Measurements from ENCODE around the gene MBTPS1. TPM values are rescaled to one million over a fixed set of nuclear protein-coding genes. Genes with fewer than 3 reads are reported as not detected.

Gene MBTPS1
- total RNA-seq, 4 donors from 2014 or later: 70.0 to 116 (median 86.5) TPM

- DNase-seq (ENCODE audit: low spot score in 2 of 2): no peak
- no peaks in the 10 kb centered on the region for H3K27me3 ChIP-seq
- no peak overlapping the region for H3K4me3 ChIP-seq
- WGBS: 81% methylated on average over 6 of the region's 6 CpGs
- peak overlapping the region; percentile 55 for H3K27ac ChIP-seq
- peaks cover 15% of the 10 kb centered on the region for H3K4me1 ChIP-seq
- no peaks in the 10 kb centered on the region for H3K9me3 ChIP-seq
- no peak for TF ChIP-seq POLR2AphosphoS5 (IDR thresholded peaks at IDR 0.05)
- TF ChIP-seq EP300 (IDR thresholded peaks at IDR 0.05): no peak
- TF ChIP-seq, protein P1, sequence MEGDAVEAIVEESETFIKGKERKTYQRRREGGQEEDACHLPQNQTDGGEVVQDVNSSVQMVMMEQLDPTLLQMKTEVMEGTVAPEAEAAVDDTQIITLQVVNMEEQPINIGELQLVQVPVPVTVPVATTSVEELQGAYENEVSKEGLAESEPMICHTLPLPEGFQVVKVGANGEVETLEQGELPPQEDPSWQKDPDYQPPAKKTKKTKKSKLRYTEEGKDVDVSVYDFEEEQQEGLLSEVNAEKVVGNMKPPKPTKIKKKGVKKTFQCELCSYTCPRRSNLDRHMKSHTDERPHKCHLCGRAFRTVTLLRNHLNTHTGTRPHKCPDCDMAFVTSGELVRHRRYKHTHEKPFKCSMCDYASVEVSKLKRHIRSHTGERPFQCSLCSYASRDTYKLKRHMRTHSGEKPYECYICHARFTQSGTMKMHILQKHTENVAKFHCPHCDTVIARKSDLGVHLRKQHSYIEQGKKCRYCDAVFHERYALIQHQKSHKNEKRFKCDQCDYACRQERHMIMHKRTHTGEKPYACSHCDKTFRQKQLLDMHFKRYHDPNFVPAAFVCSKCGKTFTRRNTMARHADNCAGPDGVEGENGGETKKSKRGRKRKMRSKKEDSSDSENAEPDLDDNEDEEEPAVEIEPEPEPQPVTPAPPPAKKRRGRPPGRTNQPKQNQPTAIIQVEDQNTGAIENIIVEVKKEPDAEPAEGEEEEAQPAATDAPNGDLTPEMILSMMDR (IDR thresholded peaks at IDR 0.05): no peak
- TF ChIP-seq POLR2A (IDR thresholded peaks at IDR 0.05): no peak
- no peaks in the 10 kb centered on the region for H3K36me3 ChIP-seq
Observed at GRCh38 chr16:84139628-84140258, 23.0 kb upstream of the MBTPS1 start.

DNA sequence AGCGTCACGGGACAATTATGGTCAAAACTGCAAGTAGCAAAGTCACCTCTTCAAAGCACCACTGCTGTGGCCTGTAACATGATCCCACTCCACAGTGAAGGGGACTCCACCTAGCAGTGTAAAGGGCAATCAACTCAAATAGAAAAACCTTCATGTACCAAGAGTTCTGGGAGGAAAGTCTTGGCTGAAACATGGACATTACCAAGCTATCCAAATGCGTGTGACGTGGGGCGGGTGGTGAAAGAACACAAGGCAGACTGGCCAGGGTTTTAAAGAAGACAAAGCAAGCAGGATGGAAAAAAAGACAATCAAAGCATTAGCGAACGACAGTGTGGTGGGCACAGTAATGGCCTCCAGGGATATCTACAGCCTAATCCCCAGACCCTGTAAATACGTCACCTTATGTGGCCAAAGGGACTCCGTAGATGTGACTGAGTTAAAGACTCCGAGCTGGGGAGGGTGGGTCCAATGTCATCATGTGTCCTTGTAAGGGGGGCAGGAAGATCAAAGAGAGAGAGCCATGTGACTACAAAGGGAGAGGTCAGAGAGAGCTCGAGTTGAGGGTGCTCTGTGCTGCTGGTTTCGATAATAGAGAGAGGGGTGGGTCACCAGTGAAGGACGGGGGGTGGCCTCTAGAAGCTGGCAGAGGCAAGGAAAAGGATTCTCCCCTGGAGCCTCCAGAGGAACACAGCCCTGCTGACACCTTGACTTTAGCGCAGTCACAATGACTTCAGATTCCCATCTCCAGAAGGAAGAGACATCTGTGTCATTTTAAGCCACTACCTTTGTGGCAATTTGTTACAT is 22.3 kb upstream of the MBTPS1 start:
- Histone ChIP-seq H3K36me3 (no peaks in the 10 kb centered on the region), H3K4me3 (no peak overlapping the region), H3K9me3 (no peaks in the 10 kb centered on the region), H3K27ac (peak overlapping the region; percentile 55), H3K4me1 (peaks cover 11% of the 10 kb centered on the region), H3K27me3 (no peaks in the 10 kb centered on the region)
- DNase-seq (ENCODE audit: low spot score in 2 of 2): no peak
- 67% methylated on average over 14 of the region's 14 CpGs for whole genome bisulfite sequencing
- TF ChIP-seq EP300 (IDR thresholded peaks at IDR 0.05) (no peak), POLR2AphosphoS5 (IDR thresholded peaks at IDR 0.05) (no peak), POLR2A (IDR thresholded peaks at IDR 0.05) (no peak)
- TF ChIP-seq, protein P1 (IDR thresholded peaks at IDR 0.05): no peak

DNA sequence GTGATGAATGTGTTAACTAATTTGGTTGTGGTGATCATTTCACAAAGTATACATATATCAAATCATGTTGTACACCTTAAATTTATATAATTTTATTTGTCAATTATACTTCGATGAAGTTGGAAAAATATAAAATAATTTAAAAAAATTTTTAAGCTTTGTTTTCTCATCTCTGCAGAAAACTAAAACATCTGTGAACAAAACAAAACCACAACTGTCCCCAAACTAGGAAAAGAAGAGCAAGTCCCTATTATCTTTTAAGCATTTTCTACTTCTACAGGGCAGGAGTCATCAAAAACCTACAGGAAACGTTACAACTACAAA is 21.7 kb upstream of the MBTPS1 start:
- 55% methylated on average over 2 of the region's 2 CpGs for WGBS
- DNase-seq (ENCODE audit: low spot score in 2 of 2): no peak
- H3K27ac ChIP-seq: no peak overlapping the region
- H3K4me3 ChIP-seq: no peak overlapping the region
- H3K9me3 ChIP-seq: no peaks in the 10 kb centered on the region
- TF ChIP-seq POLR2AphosphoS5 (IDR thresholded peaks at IDR 0.05): no peak
- TF ChIP-seq EP300 (IDR thresholded peaks at IDR 0.05): no peak
- TF ChIP-seq, protein P1 (IDR thresholded peaks at IDR 0.05): no peak
- TF ChIP-seq POLR2A (IDR thresholded peaks at IDR 0.05): no peak
- no peaks in the 10 kb centered on the region for H3K36me3 ChIP-seq
- H3K4me1 ChIP-seq: peaks cover 6% of the 10 kb centered on the region
- no peaks in the 10 kb centered on the region for H3K27me3 ChIP-seq

GRCh38 chr16:84137769-84138357 is 21.1 kb upstream of the MBTPS1 start:
- H3K4me1 ChIP-seq: peaks cover 6% of the 10 kb centered on the region
- WGBS: 85% methylated on average over 7 of the region's 7 CpGs
- H3K27me3 ChIP-seq: no peaks in the 10 kb centered on the region
- H3K27ac ChIP-seq: no peak overlapping the region
- TF ChIP-seq EP300 (IDR thresholded peaks at IDR 0.05) (no peak), POLR2AphosphoS5 (IDR thresholded peaks at IDR 0.05) (no peak), POLR2A (IDR thresholded peaks at IDR 0.05) (no peak)
- TF ChIP-seq, protein P1 (IDR thresholded peaks at IDR 0.05): no peak
- no peaks in the 10 kb centered on the region for H3K36me3 ChIP-seq
- no peaks in the 10 kb centered on the region for H3K9me3 ChIP-seq
- H3K4me3 ChIP-seq: no peak overlapping the region
- no peak for DNase-seq (ENCODE audit: low spot score in 2 of 2)

GRCh38 chr16:84137287-84137686 is 20.5 kb upstream of the MBTPS1 start:
- no peaks in the 10 kb centered on the region for H3K9me3 ChIP-seq
- WGBS: 76% methylated on average over 6 of the region's 8 CpGs
- H3K27ac ChIP-seq: no peak overlapping the region
- H3K27me3 ChIP-seq: no peaks in the 10 kb centered on the region
- no peak overlapping the region for H3K4me3 ChIP-seq
- H3K36me3 ChIP-seq: no peaks in the 10 kb centered on the region
- H3K4me1 ChIP-seq: peaks cover 6% of the 10 kb centered on the region
- no peak for TF ChIP-seq POLR2AphosphoS5 (IDR thresholded peaks at IDR 0.05)
- TF ChIP-seq EP300 (IDR thresholded peaks at IDR 0.05): no peak
- TF ChIP-seq, protein P1 (IDR thresholded peaks at IDR 0.05): no peak
- TF ChIP-seq POLR2A (IDR thresholded peaks at IDR 0.05): no peak
- DNase-seq (ENCODE audit: low spot score in 2 of 2): no peak

Measured in suprapubic skin (tissue), 4 donors.